Measurements from ENCODE around the gene TPH2. TPM values are rescaled to one million over a fixed set of nuclear protein-coding genes. Genes with fewer than 3 reads are reported as not detected.
A peak's percentile ranks its signal among the peaks of the same experiment; 100 is the strongest.

TPH2 gene
- total and polyA plus RNA-seq, 2 experiments from 2014 or later: not detected

- no peaks in the 10 kb centered on the region for H3K9me3 ChIP-seq (ENCODE audit: low read depth)
- H3K4me2 ChIP-seq: no peak overlapping the region
- H3K27ac ChIP-seq: no peak overlapping the region
- no peaks in the 10 kb centered on the region for H3K4me1 ChIP-seq (ENCODE audit: insufficient read depth)
- no peak for DNase-seq (ENCODE audit: low spot score)
- no peak for TF ChIP-seq CTCF (IDR thresholded peaks at IDR 0.05; ENCODE audit: poor library complexity)
- no peak for TF ChIP-seq EZH2phosphoT487 (IDR thresholded peaks at IDR 0.05; ENCODE audit: low read depth, severe bottlenecking, unreplicated experiment)
- TF ChIP-seq EZH2 (IDR thresholded peaks at IDR 0.05; ENCODE audit: borderline replicate concordance): no peak
- no peaks in the 10 kb centered on the region for H4K20me1 ChIP-seq (ENCODE audit: insufficient read depth, poor library complexity, severe bottlenecking)
- H3K9me2 ChIP-seq (replicated peaks; ENCODE audit: insufficient read depth): no peaks in the 10 kb centered on the region
- H3K4me3 ChIP-seq: no peak overlapping the region
- no peak overlapping the region for H2AFZ ChIP-seq
- peaks cover 4% of the 10 kb centered on the region for H3K27me3 ChIP-seq
- no peaks in the 10 kb centered on the region for H3K79me2 ChIP-seq
- no peaks in the 10 kb centered on the region for H3K36me3 ChIP-seq (replicated peaks; ENCODE audit: insufficient read depth, low read depth)
- 86% methylated on average over 1 of the region's 1 CpG for WGBS (ENCODE audit: low lambda C conversion rate, missing lambda C conversion rate)
Observed at GRCh38 chr12:72015895-72016294, 77.2 kb downstream of the TPH2 start.

GRCh38 chr12:72017054-72017651 is 78.5 kb downstream of the TPH2 start:
- WGBS (ENCODE audit: low lambda C conversion rate, missing lambda C conversion rate): under 1% methylated on average over 6 of the region's 6 CpGs
- Histone ChIP-seq H4K20me1 (ENCODE audit: insufficient read depth, poor library complexity, severe bottlenecking) (no peaks in the 10 kb centered on the region), H3K79me2 (no peaks in the 10 kb centered on the region)

GRCh38 chr12:72018036-72018435 is 79.4 kb downstream of the TPH2 start:
- no peaks in the 10 kb centered on the region for H4K20me1 ChIP-seq (ENCODE audit: insufficient read depth, poor library complexity, severe bottlenecking)
- no peaks in the 10 kb centered on the region for H3K4me1 ChIP-seq (ENCODE audit: insufficient read depth)
- H3K4me2 ChIP-seq: no peak overlapping the region
- H2AFZ ChIP-seq: no peak overlapping the region
- no peak overlapping the region for H3K4me3 ChIP-seq
- no peak for DNase-seq (ENCODE audit: low spot score)
- H3K36me3 ChIP-seq (replicated peaks; ENCODE audit: insufficient read depth, low read depth): no peaks in the 10 kb centered on the region
- no peaks in the 10 kb centered on the region for H3K9me3 ChIP-seq (ENCODE audit: low read depth)
- H3K9me2 ChIP-seq (replicated peaks; ENCODE audit: insufficient read depth): no peaks in the 10 kb centered on the region
- H3K27me3 ChIP-seq: peaks cover 4% of the 10 kb centered on the region
- TF ChIP-seq CTCF (IDR thresholded peaks at IDR 0.05; ENCODE audit: poor library complexity) (no peak), EZH2 (IDR thresholded peaks at IDR 0.05; ENCODE audit: borderline replicate concordance) (no peak), EZH2phosphoT487 (IDR thresholded peaks at IDR 0.05; ENCODE audit: low read depth, severe bottlenecking, unreplicated experiment) (no peak)
- H3K27ac ChIP-seq: no peak overlapping the region
- H3K79me2 ChIP-seq: no peaks in the 10 kb centered on the region

More at GRCh38 chr12:72017054-72017651, 78.5 kb downstream of the TPH2 start:
- peaks cover 4% of the 10 kb centered on the region for H3K27me3 ChIP-seq
- H3K4me2 ChIP-seq: no peak overlapping the region
- H3K9me3 ChIP-seq (ENCODE audit: low read depth): no peaks in the 10 kb centered on the region
- H3K4me3 ChIP-seq: no peak overlapping the region
- H2AFZ ChIP-seq: no peak overlapping the region
- no peaks in the 10 kb centered on the region for H3K9me2 ChIP-seq (replicated peaks; ENCODE audit: insufficient read depth)
- no peak overlapping the region for H3K27ac ChIP-seq
- H3K36me3 ChIP-seq (replicated peaks; ENCODE audit: insufficient read depth, low read depth): no peaks in the 10 kb centered on the region
- peak; percentile 83 for DNase-seq (ENCODE audit: low spot score)
- H3K4me1 ChIP-seq (ENCODE audit: insufficient read depth): no peaks in the 10 kb centered on the region
- peak; percentile 80 for TF ChIP-seq CTCF (IDR thresholded peaks at IDR 0.05; ENCODE audit: poor library complexity)
- TF ChIP-seq EZH2 (IDR thresholded peaks at IDR 0.05; ENCODE audit: borderline replicate concordance): no peak

GRCh38 chr12:72024613-72025012 is 86.0 kb downstream of the TPH2 start:
- H3K79me2 ChIP-seq: no peaks in the 10 kb centered on the region
- DNase-seq (ENCODE audit: low spot score): no peak
- no peak overlapping the region for H3K27ac ChIP-seq
- H3K9me2 ChIP-seq (replicated peaks; ENCODE audit: insufficient read depth): no peaks in the 10 kb centered on the region
- no peaks in the 10 kb centered on the region for H3K4me1 ChIP-seq (ENCODE audit: insufficient read depth)
- no peaks in the 10 kb centered on the region for H3K9me3 ChIP-seq (ENCODE audit: low read depth)
- no peaks in the 10 kb centered on the region for H3K27me3 ChIP-seq
- H4K20me1 ChIP-seq (ENCODE audit: insufficient read depth, poor library complexity, severe bottlenecking): no peaks in the 10 kb centered on the region
- 84% methylated on average over 5 of the region's 5 CpGs for WGBS (ENCODE audit: low lambda C conversion rate, missing lambda C conversion rate)
- H3K36me3 ChIP-seq (replicated peaks; ENCODE audit: insufficient read depth, low read depth): no peaks in the 10 kb centered on the region
- H2AFZ ChIP-seq: no peak overlapping the region
- H3K4me2 ChIP-seq: no peak overlapping the region
- no peak overlapping the region for H3K4me3 ChIP-seq
- TF ChIP-seq CTCF (IDR thresholded peaks at IDR 0.05; ENCODE audit: poor library complexity) (no peak), EZH2 (IDR thresholded peaks at IDR 0.05; ENCODE audit: borderline replicate concordance) (no peak), EZH2phosphoT487 (IDR thresholded peaks at IDR 0.05; ENCODE audit: low read depth, severe bottlenecking, unreplicated experiment) (no peak)
